HepG2 (cell line): ENCODE data around the gene PLEKHN1. TPM values are rescaled to one million over a fixed set of nuclear protein-coding genes. Genes with fewer than 3 reads are reported as not detected.

Experiments used
- ARNTL ChIP-seq: sonication (generic); formaldehyde crosslinking; IDR thresholded peaks from 2 replicates; pipeline ENCODE4 v1.4.0; 2020; ENCODE audit warnings: mild to moderate bottlenecking, missing genetic modification reagents
- ELF1 ChIP-seq: sonication (generic); formaldehyde crosslinking; IDR thresholded peaks from 2 replicates; pipeline ENCODE4 v1.4.0; 2020; ENCODE audit warnings: missing genetic modification reagents
- GABPB1 ChIP-seq: IDR thresholded peaks from 2 replicates; pipeline ENCODE4 v1.6.1; 2016; ENCODE audit warnings: mild to moderate bottlenecking, missing genetic modification reagents, moderate library complexity, missing compliant biosample characterization
- HHEX ChIP-seq: IDR thresholded peaks from 2 replicates; pipeline ENCODE4 v1.6.1; 2016; ENCODE audit warnings: control low read depth
- HMG20A ChIP-seq: IDR thresholded peaks from 2 replicates; pipeline ENCODE4 v1.6.1; 2016; ENCODE audit warnings: borderline replicate concordance
- HOXA5 ChIP-seq: sonication (generic); formaldehyde crosslinking; IDR thresholded peaks from 2 replicates; pipeline ENCODE4 v1.4.0; 2020; ENCODE audit warnings: missing genetic modification reagents
- MNT ChIP-seq: fragments of 450-650 bp; IDR thresholded peaks from 2 replicates; pipeline ENCODE4 v1.6.1; 2016
- MTERF4 ChIP-seq: sonication (generic); formaldehyde crosslinking; IDR thresholded peaks from 2 replicates; pipeline ENCODE4 v1.8.0; 2023; ENCODE audit warnings: mild to moderate bottlenecking, missing genetic modification reagents
- NCOA2 ChIP-seq: sonication (generic); formaldehyde crosslinking; IDR thresholded peaks from 2 replicates; pipeline ENCODE4 v1.8.0; 2022; ENCODE audit warnings: inconsistent platforms
- NFKB2 ChIP-seq: sonication (generic); formaldehyde crosslinking; IDR thresholded peaks from 2 replicates; pipeline ENCODE4 v1.4.0; 2020; ENCODE audit warnings: missing genetic modification reagents, borderline replicate concordance
- PAXIP1 ChIP-seq: sonication (generic); formaldehyde crosslinking; conservative IDR thresholded peaks from 2 replicates; pipeline ENCODE4 v1.4.0; 2020; ENCODE audit warnings: mild to moderate bottlenecking, missing genetic modification reagents, moderate library complexity
- PITX1 ChIP-seq: sonication (generic); formaldehyde crosslinking; IDR thresholded peaks from 2 replicates; pipeline ENCODE4 v1.5.1; 2020; ENCODE audit warnings: mild to moderate bottlenecking, missing genetic modification reagents
- TAF1 ChIP-seq: sonication (generic); formaldehyde crosslinking; IDR thresholded peaks from 2 replicates; pipeline ENCODE4 v1.4.0; 2020; ENCODE audit warnings: missing genetic modification reagents
- ZNF207 ChIP-seq: fragments of 450-650 bp; IDR thresholded peaks from 2 replicates; pipeline ENCODE4 v1.6.1; 2016; ENCODE audit warnings: antibody characterized with exemption, borderline replicate concordance
- ZNF704 ChIP-seq: sonication (generic); formaldehyde crosslinking; IDR thresholded peaks from 2 replicates; pipeline ENCODE4 v1.8.1; 2023; ENCODE audit warnings: mild to moderate bottlenecking, inconsistent platforms, moderate library complexity, missing genetic modification reagents, borderline replicate concordance
- ZNF713 ChIP-seq: sonication (generic); formaldehyde crosslinking; IDR thresholded peaks from 2 replicates; pipeline ENCODE4 v1.4.0; 2020; ENCODE audit warnings: mild to moderate bottlenecking, missing genetic modification reagents
- polyA plus RNA-seq, 8 experiments: library from polyadenylated mRNA; depleted of rRNA in 3 of 8; stranded (reverse) in 7 of 8; unstranded in 1 of 8; fragments of >200 nt; fragmentation: Illumina TruSeq in 4 of 8; extraction: Trizol in 4 of 8; gene quantifications; 2 replicates each; pipeline versions ENCODE4 v1.2.1 to v1.2.3, GENCODE V29; 2011 to 2016; ENCODE audit warnings: low read depth in 4 of 8, missing spikeins in 1 of 8, mixed read lengths in 1 of 8; ENCODE audit not compliant: insufficient read depth in 1 of 8
- total RNA-seq, 5 experiments: library from RNA; depleted of rRNA; stranded (reverse); fragments of >200 nt; fragmentation: Illumina TruSeq; extraction: Trizol; gene quantifications; 2 replicates each; pipeline ENCODE4 v1.2.3, GENCODE V29; 2016; ENCODE audit warnings: low read depth in 1 of 5
- TF ChIP-seq, protein P1 (sequence below): sonication (generic); formaldehyde crosslinking; IDR thresholded peaks from 2 replicates; pipeline ENCODE4 v1.4.0; 2020; ENCODE audit warnings: missing genetic modification reagents
- TF ChIP-seq, protein P2 (sequence below): sonication (generic); formaldehyde crosslinking; IDR thresholded peaks from 2 replicates; pipeline ENCODE4 v1.5.1; 2020; ENCODE audit warnings: missing genetic modification reagents, mild to moderate bottlenecking, borderline replicate concordance

Gene PLEKHN1
- total and polyA plus RNA-seq, 2 of the 13 experiments (the other 11 are each of a cell fraction or from before 2014, with no cell fraction given): 0.42 to 0.58 TPM

GRCh38 chr1:1006305-1007159, 40.2 kb downstream of the PLEKHN1 start (continued):
- TF ChIP-seq PAXIP1 (CRISPR knock-in tag) (peak; percentile 97), PITX1 (CRISPR knock-in tag) (peak; percentile 79), MTERF4 (CRISPR knock-in tag) (no peak), ELF1 (CRISPR knock-in tag) (peak; percentile 82), GABPB1 (CRISPR knock-in tag) (peak; percentile 92), ARNTL (CRISPR knock-in tag) (peak; percentile 90), MNT (peak; percentile 84), NFKB2 (peak; percentile 91; the same call in 1 of the 2 replicates), TAF1 (CRISPR knock-in tag) (peak; percentile 61), ZNF713 (CRISPR knock-in tag) (no peak), NCOA2 (CRISPR knock-in tag) (peak; percentile 74), ZNF704 (CRISPR knock-in tag) (peak; percentile 93), HMG20A (CRISPR knock-in tag) (peak; percentile 65), ZNF207 (no peak), HOXA5 (peak; percentile 78; the same call in 1 of the 2 replicates), HHEX (CRISPR knock-in tag) (no peak)
- TF ChIP-seq, protein P1, sequence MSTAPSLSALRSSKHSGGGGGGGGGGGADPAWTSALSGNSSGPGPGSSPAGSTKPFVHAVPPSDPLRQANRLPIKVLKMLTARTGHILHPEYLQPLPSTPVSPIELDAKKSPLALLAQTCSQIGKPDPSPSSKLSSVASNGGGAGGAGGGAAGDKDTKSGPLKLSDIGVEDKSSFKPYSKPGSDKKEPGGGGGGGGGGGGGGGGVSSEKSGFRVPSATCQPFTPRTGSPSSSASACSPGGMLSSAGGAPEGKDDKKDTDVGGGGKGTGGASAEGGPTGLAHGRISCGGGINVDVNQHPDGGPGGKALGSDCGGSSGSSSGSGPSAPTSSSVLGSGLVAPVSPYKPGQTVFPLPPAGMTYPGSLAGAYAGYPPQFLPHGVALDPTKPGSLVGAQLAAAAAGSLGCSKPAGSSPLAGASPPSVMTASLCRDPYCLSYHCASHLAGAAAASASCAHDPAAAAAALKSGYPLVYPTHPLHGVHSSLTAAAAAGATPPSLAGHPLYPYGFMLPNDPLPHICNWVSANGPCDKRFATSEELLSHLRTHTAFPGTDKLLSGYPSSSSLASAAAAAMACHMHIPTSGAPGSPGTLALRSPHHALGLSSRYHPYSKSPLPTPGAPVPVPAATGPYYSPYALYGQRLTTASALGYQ: peak; percentile 87
- TF ChIP-seq, protein P2, sequence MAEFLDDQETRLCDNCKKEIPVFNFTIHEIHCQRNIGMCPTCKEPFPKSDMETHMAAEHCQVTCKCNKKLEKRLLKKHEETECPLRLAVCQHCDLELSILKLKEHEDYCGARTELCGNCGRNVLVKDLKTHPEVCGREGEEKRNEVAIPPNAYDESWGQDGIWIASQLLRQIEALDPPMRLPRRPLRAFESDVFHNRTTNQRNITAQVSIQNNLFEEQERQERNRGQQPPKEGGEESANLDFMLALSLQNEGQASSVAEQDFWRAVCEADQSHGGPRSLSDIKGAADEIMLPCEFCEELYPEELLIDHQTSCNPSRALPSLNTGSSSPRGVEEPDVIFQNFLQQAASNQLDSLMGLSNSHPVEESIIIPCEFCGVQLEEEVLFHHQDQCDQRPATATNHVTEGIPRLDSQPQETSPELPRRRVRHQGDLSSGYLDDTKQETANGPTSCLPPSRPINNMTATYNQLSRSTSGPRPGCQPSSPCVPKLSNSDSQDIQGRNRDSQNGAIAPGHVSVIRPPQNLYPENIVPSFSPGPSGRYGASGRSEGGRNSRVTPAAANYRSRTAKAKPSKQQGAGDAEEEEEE: peak; percentile 62; the same call in 1 of the 2 replicates
